Smooth muscle cell of the coronary artery (primary cell): ENCODE results near the gene PTGFRN. TPM values are rescaled to one million over a fixed set of nuclear protein-coding genes. Genes with fewer than 3 reads are reported as not detected.

Experiments used
- total RNA-seq: library from RNA; depleted of rRNA; stranded (reverse); fragments of >200 nt; gene quantifications from 2 replicates; pipeline ENCODE4 v1.2.3, GENCODE V29; 2014; ENCODE audit warnings: low replicate concordance

The PTGFRN gene
- 109 and 110 TPM in 2 replicates for total RNA-seq

DNA sequence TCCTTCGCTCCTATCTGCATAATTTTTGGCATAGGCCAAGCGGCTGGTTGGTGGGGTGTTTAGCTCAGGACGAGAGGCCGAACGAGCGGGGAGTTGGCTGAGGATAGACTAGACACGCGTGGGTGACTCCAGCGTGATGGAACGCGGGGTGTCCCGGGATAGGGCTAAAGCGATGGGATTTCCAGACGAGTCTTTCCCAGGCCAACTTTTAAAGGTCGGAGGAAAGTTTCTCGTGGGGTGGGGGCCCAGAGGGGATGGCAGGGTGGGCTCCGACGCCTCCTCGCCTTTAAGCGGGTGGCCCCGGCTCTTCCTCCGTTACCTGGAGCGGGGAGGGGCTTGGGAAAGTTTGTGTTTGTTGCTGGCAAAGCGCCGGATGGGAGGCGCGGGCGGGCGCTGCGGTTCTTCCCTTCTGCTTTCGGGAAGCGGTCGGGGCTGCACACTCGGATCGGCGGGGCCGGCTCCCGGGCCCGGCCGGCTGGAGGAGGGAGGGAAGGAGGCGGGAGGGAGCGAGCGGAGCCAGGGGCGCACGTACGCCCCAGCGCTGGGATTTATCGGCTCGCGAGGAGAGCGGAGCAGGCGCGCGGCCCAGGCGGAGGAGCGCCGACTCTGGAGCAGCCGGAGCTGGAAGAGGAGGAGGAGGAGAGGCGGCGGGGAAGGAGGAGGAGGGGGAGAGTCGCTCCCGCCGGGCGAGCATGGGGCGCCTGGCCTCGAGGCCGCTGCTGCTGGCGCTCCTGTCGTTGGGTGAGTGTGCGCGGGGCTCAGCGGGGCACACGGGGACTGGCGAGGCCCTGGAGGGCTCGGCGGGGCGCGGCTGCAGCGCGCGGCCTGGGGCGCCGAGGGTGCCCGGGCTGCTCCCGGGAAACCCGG lies at the start of gene PTGFRN:
Gene PTGFRN (plus strand): TSS at position 405 of the 867 bp plus-strand sequence. CDS start 288 bp downstream, at position 693.

DNA sequence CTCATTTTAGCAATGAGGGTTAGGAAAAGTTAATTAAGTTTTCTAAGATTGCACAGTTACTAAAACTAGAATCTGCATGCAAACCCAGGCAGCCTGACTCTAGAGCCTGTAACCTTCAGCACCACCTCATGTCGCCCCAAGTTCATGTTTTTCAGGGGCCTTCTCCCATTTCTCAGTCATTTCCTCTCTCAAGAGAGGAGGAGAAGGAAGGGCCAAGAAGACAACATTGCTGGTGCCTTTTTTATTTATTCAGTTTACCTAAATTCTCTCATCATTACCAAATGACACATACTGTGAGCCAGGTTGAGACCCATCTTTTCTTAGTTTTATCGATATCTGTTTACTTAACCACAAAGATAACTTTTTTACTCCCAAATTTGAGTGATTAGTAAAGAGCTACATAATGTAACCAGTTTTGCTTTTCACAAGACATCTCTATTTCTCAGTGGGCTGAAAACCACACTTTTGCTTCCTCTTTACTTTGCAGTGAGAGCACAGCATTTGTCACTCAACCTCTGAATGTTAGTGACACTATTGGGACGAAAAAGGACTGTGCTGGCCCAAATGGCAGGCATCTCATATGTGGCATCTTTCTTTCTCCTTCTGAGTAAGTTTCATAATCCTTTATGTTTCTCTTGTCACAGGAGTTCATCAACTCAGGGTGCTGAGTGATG lies 91.7 kb downstream of the PTGFRN start, which contains the start of gene CD101:
Gene CD101 (plus strand): TSS at position 507 of the 674 bp plus-strand sequence. CDS start 58 bp downstream, at position 565.

Other genes with a start within 250 kb of the PTGFRN start
- 0.47 and 1.1 TPM in 2 replicates for gene IGSF3, start 242.2 kb upstream of the PTGFRN start, total RNA-seq
- not detected in 2 replicates for gene CD2, start 155.5 kb upstream of the PTGFRN start, total RNA-seq
- gene CD101, start 91.8 kb downstream of the PTGFRN start, total RNA-seq, result under 0.01 and 0.15 TPM in 2 replicates
- 5.3 and 11.1 TPM in 2 replicates for gene TTF2, start 150.4 kb downstream of the PTGFRN start, total RNA-seq
- 1.5 and 2.9 TPM in 2 replicates for gene TRIM45, start 211.8 kb downstream of the PTGFRN start, total RNA-seq